ENCODE measurements around the gene POLR1C. TPM values are rescaled to one million over a fixed set of nuclear protein-coding genes. Genes with fewer than 3 reads are reported as not detected.

The POLR1C gene
- total RNA-seq, 1 donor from 2014 or later: 14.7 TPM

DNA sequence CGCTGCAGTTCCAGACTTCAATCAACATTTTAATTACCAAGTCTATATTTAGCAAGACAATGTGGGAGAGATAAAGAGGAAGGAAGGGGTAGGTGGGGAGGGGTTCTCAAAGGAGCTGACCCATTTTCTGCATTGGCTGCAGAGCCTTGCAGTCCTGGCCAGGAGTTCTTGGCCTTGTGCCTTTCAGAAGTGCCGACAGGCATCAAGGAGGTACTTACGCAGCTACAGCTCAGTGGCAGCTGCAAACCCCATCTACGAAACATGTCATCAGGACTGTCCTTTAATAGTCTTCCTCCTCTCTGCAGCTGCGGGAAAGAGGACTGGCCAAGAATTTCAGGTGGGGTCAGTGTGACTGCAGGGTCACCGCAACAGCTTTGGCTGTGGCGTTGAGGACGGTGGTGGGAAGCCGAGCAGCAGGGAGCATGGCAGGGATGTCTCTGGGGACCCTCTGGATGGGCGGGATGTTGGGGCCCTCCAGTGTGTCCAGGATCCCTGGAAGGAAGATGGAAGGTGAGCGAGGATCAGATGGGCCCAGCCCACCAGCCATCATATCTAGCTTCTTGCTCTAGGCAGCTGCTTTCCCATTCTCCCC is 5.0 kb upstream of the POLR1C start:
- peaks cover 47% of the 10 kb centered on the region for H3K36me3 ChIP-seq
- peaks cover 88% of the 10 kb centered on the region for H3K4me1 ChIP-seq
- H3K27me3 ChIP-seq (ENCODE audit: low read depth): peaks cover 6% of the 10 kb centered on the region
- no peak overlapping the region for H3K4me3 ChIP-seq
- H3K27ac ChIP-seq (replicated peaks): peak overlapping the region; percentile 82
- TF ChIP-seq, protein P1, sequence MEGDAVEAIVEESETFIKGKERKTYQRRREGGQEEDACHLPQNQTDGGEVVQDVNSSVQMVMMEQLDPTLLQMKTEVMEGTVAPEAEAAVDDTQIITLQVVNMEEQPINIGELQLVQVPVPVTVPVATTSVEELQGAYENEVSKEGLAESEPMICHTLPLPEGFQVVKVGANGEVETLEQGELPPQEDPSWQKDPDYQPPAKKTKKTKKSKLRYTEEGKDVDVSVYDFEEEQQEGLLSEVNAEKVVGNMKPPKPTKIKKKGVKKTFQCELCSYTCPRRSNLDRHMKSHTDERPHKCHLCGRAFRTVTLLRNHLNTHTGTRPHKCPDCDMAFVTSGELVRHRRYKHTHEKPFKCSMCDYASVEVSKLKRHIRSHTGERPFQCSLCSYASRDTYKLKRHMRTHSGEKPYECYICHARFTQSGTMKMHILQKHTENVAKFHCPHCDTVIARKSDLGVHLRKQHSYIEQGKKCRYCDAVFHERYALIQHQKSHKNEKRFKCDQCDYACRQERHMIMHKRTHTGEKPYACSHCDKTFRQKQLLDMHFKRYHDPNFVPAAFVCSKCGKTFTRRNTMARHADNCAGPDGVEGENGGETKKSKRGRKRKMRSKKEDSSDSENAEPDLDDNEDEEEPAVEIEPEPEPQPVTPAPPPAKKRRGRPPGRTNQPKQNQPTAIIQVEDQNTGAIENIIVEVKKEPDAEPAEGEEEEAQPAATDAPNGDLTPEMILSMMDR (IDR thresholded peaks at IDR 0.05; ENCODE audit: borderline replicate concordance): no peak
- intact Hi-C loops (cut with micrococcal nuclease): no loop called here
- H3K9me3 ChIP-seq (replicated peaks): no peaks in the 10 kb centered on the region
- peak; percentile 65 for DNase-seq

DNA sequence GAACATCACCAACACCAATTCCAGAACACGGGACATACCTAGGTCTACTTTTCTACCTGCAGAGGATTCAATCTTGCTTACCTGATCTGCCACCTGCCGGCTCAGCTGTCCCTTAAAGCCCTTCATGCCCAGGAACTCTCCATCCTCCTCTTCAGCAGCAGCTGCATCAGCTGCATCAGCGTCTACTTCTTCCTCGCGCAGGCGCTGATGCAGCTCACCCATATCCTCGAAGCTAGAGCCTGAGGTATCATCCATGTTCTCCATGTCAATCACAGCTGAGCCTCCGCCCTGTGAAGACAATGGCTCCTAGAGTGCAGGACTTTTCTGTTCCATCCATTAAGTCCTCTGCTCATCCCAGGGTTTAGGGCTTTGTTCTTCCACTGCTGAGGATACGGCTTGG is 1.1 kb upstream of the POLR1C start:
- peak overlapping the region; percentile 92 for H3K4me3 ChIP-seq
- no peaks in the 10 kb centered on the region for H3K27me3 ChIP-seq (ENCODE audit: low read depth)
- DNase-seq: no peak
- no peaks in the 10 kb centered on the region for H3K9me3 ChIP-seq (replicated peaks)
- intact Hi-C loops (cut with micrococcal nuclease): no loop called here
- peaks cover 88% of the 10 kb centered on the region for H3K4me1 ChIP-seq
- TF ChIP-seq, protein P1 (IDR thresholded peaks at IDR 0.05; ENCODE audit: borderline replicate concordance): no peak
- peaks cover 64% of the 10 kb centered on the region for H3K36me3 ChIP-seq
- peak overlapping the region; percentile 93 for H3K27ac ChIP-seq (replicated peaks)

DNA sequence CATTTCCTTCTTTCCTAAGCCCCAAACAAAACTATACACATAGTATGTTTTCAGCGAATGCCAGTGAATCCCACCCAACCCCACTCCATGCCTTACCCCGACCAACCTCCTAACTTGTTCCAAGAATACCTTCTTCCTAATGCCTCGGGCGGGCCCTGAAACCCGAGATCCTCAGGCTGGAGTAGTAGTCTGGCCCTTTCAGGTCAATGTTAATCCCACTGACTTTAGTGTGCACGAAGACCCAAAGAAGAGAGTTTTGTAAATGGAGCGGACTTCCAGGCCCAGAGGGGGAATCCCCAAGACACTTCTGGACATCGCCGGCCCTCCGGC is 557 bp upstream of the POLR1C start:
- Histone ChIP-seq H3K27me3 (ENCODE audit: low read depth) (no peaks in the 10 kb centered on the region), H3K4me1 (peaks cover 87% of the 10 kb centered on the region), H3K36me3 (peaks cover 64% of the 10 kb centered on the region), H3K27ac (replicated peaks) (peak overlapping the region; percentile 93), H3K4me3 (peak overlapping the region; percentile 92), H3K9me3 (replicated peaks) (no peaks in the 10 kb centered on the region)
- TF ChIP-seq, protein P1 (IDR thresholded peaks at IDR 0.05; ENCODE audit: borderline replicate concordance): no peak
- intact Hi-C loops (cut with micrococcal nuclease): no loop called here
- DNase-seq: no peak

DNA sequence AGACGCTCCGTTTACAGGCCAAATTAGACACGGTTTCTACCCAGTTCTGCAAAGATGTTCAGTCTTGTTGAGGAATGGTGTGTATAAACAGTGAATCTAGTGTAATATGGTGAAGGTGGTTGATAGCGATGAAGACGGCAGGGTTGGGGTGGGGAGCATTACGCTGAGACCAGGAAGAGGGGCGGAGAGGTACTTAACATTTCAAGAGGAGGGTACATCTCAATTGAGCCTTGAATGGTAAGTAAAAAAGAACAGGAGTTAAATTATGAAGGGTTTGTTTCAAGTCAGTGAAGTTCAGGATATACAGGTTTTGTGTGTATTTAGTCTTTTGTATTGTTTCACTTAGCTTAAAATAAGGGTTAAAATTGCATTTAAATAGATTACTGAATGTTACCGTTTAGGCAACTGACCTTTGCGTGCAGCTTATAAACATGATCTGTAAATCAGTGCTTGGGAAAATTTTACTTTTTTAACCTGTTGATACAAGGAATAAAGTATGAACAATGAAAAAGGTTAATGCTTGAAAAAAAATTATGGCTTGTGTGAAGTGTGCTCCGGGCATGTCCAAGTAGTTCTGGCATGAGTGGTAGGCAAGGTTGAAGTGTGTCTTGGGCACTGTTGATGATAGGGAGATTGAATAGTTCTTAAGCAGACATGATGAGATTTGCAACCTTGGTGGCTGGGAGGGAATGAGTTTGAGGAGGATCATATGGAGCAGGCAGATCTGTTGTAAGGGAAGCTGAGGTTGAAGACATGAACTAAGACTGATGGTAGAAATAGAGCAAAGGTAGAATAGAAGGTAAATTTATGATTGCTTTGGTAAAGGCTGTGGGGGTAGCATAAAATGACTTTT is 842 bp downstream of the POLR1C start:
- Histone ChIP-seq H3K9me3 (replicated peaks) (no peaks in the 10 kb centered on the region), H3K27ac (replicated peaks) (peak overlapping the region; percentile 93), H3K4me1 (peaks cover 87% of the 10 kb centered on the region), H3K36me3 (peaks cover 65% of the 10 kb centered on the region), H3K27me3 (ENCODE audit: low read depth) (no peaks in the 10 kb centered on the region), H3K4me3 (peak overlapping the region; percentile 92)
- intact Hi-C loops (cut with micrococcal nuclease): no loop called here
- TF ChIP-seq, protein P1 (IDR thresholded peaks at IDR 0.05; ENCODE audit: borderline replicate concordance): no peak
- DNase-seq: no peak

DNA sequence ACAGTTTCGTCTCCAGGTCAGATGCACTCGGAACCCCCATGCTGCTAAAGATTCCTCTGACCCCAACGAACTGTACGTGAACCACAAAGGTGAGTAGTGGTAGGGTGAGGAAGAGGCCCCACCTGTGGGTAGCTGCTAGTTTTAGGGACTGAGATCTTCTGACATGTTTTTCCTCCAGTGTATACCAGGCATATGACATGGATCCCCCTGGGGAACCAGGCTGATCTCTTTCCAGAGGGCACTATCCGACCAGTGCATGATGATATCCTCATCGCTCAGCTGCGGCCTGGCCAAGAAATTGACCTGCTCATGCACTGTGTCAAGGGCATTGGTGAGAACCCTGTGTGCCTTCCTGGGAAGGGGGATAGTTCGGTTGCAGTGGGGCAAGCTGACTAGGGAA is 3.2 kb downstream of the POLR1C start:
- H3K9me3 ChIP-seq (replicated peaks): no peaks in the 10 kb centered on the region
- H3K4me1 ChIP-seq: peaks cover 73% of the 10 kb centered on the region

More for the DNA sequence above, 3.2 kb downstream of the POLR1C start:
- Histone ChIP-seq H3K36me3 (peaks cover 65% of the 10 kb centered on the region), H3K27ac (replicated peaks) (no peak overlapping the region), H3K27me3 (ENCODE audit: low read depth) (no peaks in the 10 kb centered on the region), H3K4me3 (no peak overlapping the region)
- TF ChIP-seq, protein P1 (IDR thresholded peaks at IDR 0.05; ENCODE audit: borderline replicate concordance): no peak
- no peak for DNase-seq
- intact Hi-C loops (cut with micrococcal nuclease): no loop called here

Measured in left ventricle myocardium inferior (tissue), 1 donor.